Activated T-cell treated with anti-CD3 and anti-CD28 coated beads for 48 hours (primary cell): Measurements from ENCODE around the gene KDM5A.

ENCODE experiments used
- DNase-seq: peaks from one replicate; pipeline ENCODE4 v3.0.0-alpha.2; 2020; ENCODE audit warnings: low read depth

KDM5A gene

GRCh38 chr12:272942-273341 is 116.2 kb downstream of the KDM5A start:
- DNase-seq, result no peak

- DNase-seq, result no peak
Measured at GRCh38 chr12:271161-271560, 118.0 kb downstream of the KDM5A start.

GRCh38 chr12:269191-269590 is 119.9 kb downstream of the KDM5A start:
- DNase-seq, result no peak

- no peak for DNase-seq
Measured at GRCh38 chr12:268483-268840, 120.7 kb downstream of the KDM5A start.

- DNase-seq, result no peak
Measured at GRCh38 chr12:267581-268482, 121.3 kb downstream of the KDM5A start.

GRCh38 chr12:265096-265495 is 124.0 kb downstream of the KDM5A start:
- no peak for DNase-seq

GRCh38 chr12:264269-264668 is 124.9 kb downstream of the KDM5A start:
- DNase-seq, result no peak

GRCh38 chr12:263574-263973 is 125.5 kb downstream of the KDM5A start:
- DNase-seq, result no peak

GRCh38 chr12:262817-263216 is 126.3 kb downstream of the KDM5A start, which contains the start of gene SLC6A13:
TSS of gene SLC6A13 (minus strand) at chr12:262836. CDS start at chr12:260052, 2,784 bp downstream.
- no peak for DNase-seq

GRCh38 chr12:262113-262512 is 127.0 kb downstream of the KDM5A start:
- no peak for DNase-seq

- no peak for DNase-seq
Measured at GRCh38 chr12:257521-258321, 131.4 kb downstream of the KDM5A start.

- DNase-seq, result no peak
Measured at GRCh38 chr12:256958-257357, 132.2 kb downstream of the KDM5A start.

- DNase-seq, result no peak
Measured at GRCh38 chr12:256225-256624, 132.9 kb downstream of the KDM5A start.

GRCh38 chr12:254912-255311 is 134.2 kb downstream of the KDM5A start:
- no peak for DNase-seq

GRCh38 chr12:254039-254438 is 135.1 kb downstream of the KDM5A start:
- DNase-seq, result no peak

- no peak for DNase-seq
Measured at GRCh38 chr12:253116-253831, 135.8 kb downstream of the KDM5A start.

GRCh38 chr12:252636-253035 is 136.5 kb downstream of the KDM5A start:
- DNase-seq, result no peak

- DNase-seq, result no peak
Measured at GRCh38 chr12:247271-247670, 141.8 kb downstream of the KDM5A start.

- DNase-seq, result no peak
Measured at GRCh38 chr12:243381-243780, 145.7 kb downstream of the KDM5A start.

GRCh38 chr12:242496-242895 is 146.6 kb downstream of the KDM5A start:
- DNase-seq, result no peak

GRCh38 chr12:241266-241665 is 147.9 kb downstream of the KDM5A start:
- DNase-seq, result no peak

- no peak for DNase-seq
Measured at GRCh38 chr12:240566-240965, 148.6 kb downstream of the KDM5A start.
